NCI-H1436 treated with DMSO at 0.1 percent for 48 hours (cell line): ENCODE measurements around the gene PURB.
"Not testable (repeated sequence)": the region's sequence is repeated elsewhere in the genome, so short reads cannot be mapped to it uniquely, and the experiment has no call there.

ENCODE experiments used
- DNase-seq: peaks from one replicate; lab custom pipeline; 2025; lab: John Stamatoyannopoulos, UW

PURB gene

GRCh38 chr7:44849885-44850544 lies 35.3 kb downstream of the PURB start:
- no peak for DNase-seq

- DNase-seq: no peak
These were observed 36.0 kb downstream of the PURB start for GRCh38 chr7:44849259-44849884.

GRCh38 chr7:44847920-44848634 lies 37.3 kb downstream of the PURB start, which contains the start of gene H2AZ2:
Gene H2AZ2 (minus strand): TSS chr7:44848087. CDS start chr7:44847971, 116 bp downstream.
- DNase-seq: peak; percentile 97

- DNase-seq: peak; percentile 47
These were observed 37.8 kb downstream of the PURB start for GRCh38 chr7:44847509-44847919.

- no peak for DNase-seq
These were observed 38.4 kb downstream of the PURB start for GRCh38 chr7:44846816-44847508.

- not testable (repeated sequence) for DNase-seq
These were observed 38.9 kb downstream of the PURB start for GRCh38 chr7:44846390-44846789.

GRCh38 chr7:44845451-44845850 lies 39.9 kb downstream of the PURB start:
- no peak for DNase-seq

GRCh38 chr7:44843440-44843839 lies 41.9 kb downstream of the PURB start:
- not testable (repeated sequence) for DNase-seq

- not testable (repeated sequence) for DNase-seq
These were observed 42.7 kb downstream of the PURB start for GRCh38 chr7:44842675-44843074.

- no peak for DNase-seq
These were observed 46.6 kb downstream of the PURB start for GRCh38 chr7:44838751-44839150.

- DNase-seq: no peak
These were observed 57.8 kb downstream of the PURB start for GRCh38 chr7:44827567-44827966.
